ENCODE measurements around the gene OR6J1. TPM values are rescaled to one million over a fixed set of nuclear protein-coding genes. Genes with fewer than 3 reads are reported as not detected.

The OR6J1 gene
- total RNA-seq, 1 donor from 2014 or later = not detected

- H3K27me3 Mint-ChIP-seq (ENCODE audit: unreplicated experiment) = peaks cover under 1% of the 10 kb centered on the region
- TF ChIP-seq CTCF (IDR thresholded peaks at IDR 0.05; ENCODE audit: partially characterized antibody, unreplicated experiment) = no peak
- H3K36me3 Mint-ChIP-seq (ENCODE audit: unreplicated experiment) = no peaks in the 10 kb centered on the region
- DNase-seq = no peak
- no peak overlapping the region for H3K27ac Mint-ChIP-seq (ENCODE audit: unreplicated experiment)
- no peak overlapping the region for H3K4me3 Mint-ChIP-seq (ENCODE audit: unreplicated experiment)
- H3K9me3 Mint-ChIP-seq (ENCODE audit: unreplicated experiment) = peaks cover 2% of the 10 kb centered on the region
- peaks cover 5% of the 10 kb centered on the region for H3K4me1 Mint-ChIP-seq (ENCODE audit: low read depth, unreplicated experiment)
Measured at GRCh38 chr14:22583994-22584393, 60.2 kb downstream of the OR6J1 start.

Other genes with a start within 250 kb of the OR6J1 start
- gene DAD1, start 55.1 kb downstream of the OR6J1 start, total RNA-seq (ENCODE audit: unreplicated experiment) = 122 TPM
- gene ABHD4, start 46.1 kb downstream of the OR6J1 start, total RNA-seq (ENCODE audit: unreplicated experiment) = 8.1 TPM
- 80.3 TPM for gene OXA1L, start 122.3 kb upstream of the OR6J1 start, total RNA-seq (ENCODE audit: unreplicated experiment)
- gene SLC7A7, start 171.1 kb upstream of the OR6J1 start, total RNA-seq (ENCODE audit: unreplicated experiment) = 1.7 TPM
- gene MRPL52, start 185.5 kb upstream of the OR6J1 start, total RNA-seq (ENCODE audit: unreplicated experiment) = 67.9 TPM
- 162 TPM for gene MMP14, start 192.2 kb upstream of the OR6J1 start, total RNA-seq (ENCODE audit: unreplicated experiment)
- 15.1 TPM for gene LRP10, start 227.4 kb upstream of the OR6J1 start, total RNA-seq (ENCODE audit: unreplicated experiment)
- 73.2 TPM for gene REM2, start 238.9 kb upstream of the OR6J1 start, total RNA-seq (ENCODE audit: unreplicated experiment)